NCI-H345 treated with DMSO at 0.1 percent for 48 hours (cell line): ENCODE measurements around the gene TMEM131.
"Not testable (repeated sequence)": the region's sequence is repeated elsewhere in the genome, so short reads cannot be mapped to it uniquely, and the experiment has no call there.

Source experiments
- DNase-seq: peaks from one replicate; lab custom pipeline; 2025; ENCODE audit not compliant: unreplicated experiment; lab: John Stamatoyannopoulos, UW

Gene TMEM131

GRCh38 chr2:97958184-97958583 is 37.6 kb downstream of the TMEM131 start:
- DNase-seq: no peak

- no peak for DNase-seq
Observed at GRCh38 chr2:97957432-97958183, 38.1 kb downstream of the TMEM131 start.

GRCh38 chr2:97956753-97957152 is 39.0 kb downstream of the TMEM131 start:
- DNase-seq: not testable (repeated sequence)

- no peak for DNase-seq
Observed at GRCh38 chr2:97953853-97954252, 41.9 kb downstream of the TMEM131 start.

- DNase-seq: no peak
Observed at GRCh38 chr2:97952357-97952756, 43.4 kb downstream of the TMEM131 start.

GRCh38 chr2:97951155-97951680 is 44.5 kb downstream of the TMEM131 start:
- no peak for DNase-seq

- no peak for DNase-seq
Observed at GRCh38 chr2:97950329-97951154, 45.2 kb downstream of the TMEM131 start.

GRCh38 chr2:97948926-97949325 is 46.8 kb downstream of the TMEM131 start:
- no peak for DNase-seq

- DNase-seq: no peak
Observed at GRCh38 chr2:97945791-97946190, 50.0 kb downstream of the TMEM131 start.

- no peak for DNase-seq
Observed at GRCh38 chr2:97936881-97937280, 58.9 kb downstream of the TMEM131 start.

GRCh38 chr2:97936199-97936598 is 59.5 kb downstream of the TMEM131 start:
- peak; percentile 35 for DNase-seq

GRCh38 chr2:97935719-97936161 is 60.0 kb downstream of the TMEM131 start:
- no peak for DNase-seq

- no peak for DNase-seq
Observed at GRCh38 chr2:97932975-97933662, 62.6 kb downstream of the TMEM131 start.

GRCh38 chr2:97931858-97932225 is 63.9 kb downstream of the TMEM131 start:
- DNase-seq: no peak

GRCh38 chr2:97931118-97931857 is 64.5 kb downstream of the TMEM131 start:
- DNase-seq: no peak

- no peak for DNase-seq
Observed at GRCh38 chr2:97928591-97928990, 67.2 kb downstream of the TMEM131 start.

- no peak for DNase-seq
Observed at GRCh38 chr2:97926946-97927345, 68.8 kb downstream of the TMEM131 start.

GRCh38 chr2:97924194-97924593 is 71.6 kb downstream of the TMEM131 start:
- no peak for DNase-seq

GRCh38 chr2:97919858-97920257 is 75.9 kb downstream of the TMEM131 start:
- DNase-seq: no peak

GRCh38 chr2:97918818-97919217 is 76.9 kb downstream of the TMEM131 start:
- DNase-seq: no peak

GRCh38 chr2:97917668-97918067 is 78.1 kb downstream of the TMEM131 start:
- DNase-seq: not testable (repeated sequence)
